ENCODE data around the gene GNG5.
"Not testable (repeated sequence)": the region's sequence is repeated elsewhere in the genome, so short reads cannot be mapped to it uniquely, and the experiment has no call there.

The GNG5 gene

DNA sequence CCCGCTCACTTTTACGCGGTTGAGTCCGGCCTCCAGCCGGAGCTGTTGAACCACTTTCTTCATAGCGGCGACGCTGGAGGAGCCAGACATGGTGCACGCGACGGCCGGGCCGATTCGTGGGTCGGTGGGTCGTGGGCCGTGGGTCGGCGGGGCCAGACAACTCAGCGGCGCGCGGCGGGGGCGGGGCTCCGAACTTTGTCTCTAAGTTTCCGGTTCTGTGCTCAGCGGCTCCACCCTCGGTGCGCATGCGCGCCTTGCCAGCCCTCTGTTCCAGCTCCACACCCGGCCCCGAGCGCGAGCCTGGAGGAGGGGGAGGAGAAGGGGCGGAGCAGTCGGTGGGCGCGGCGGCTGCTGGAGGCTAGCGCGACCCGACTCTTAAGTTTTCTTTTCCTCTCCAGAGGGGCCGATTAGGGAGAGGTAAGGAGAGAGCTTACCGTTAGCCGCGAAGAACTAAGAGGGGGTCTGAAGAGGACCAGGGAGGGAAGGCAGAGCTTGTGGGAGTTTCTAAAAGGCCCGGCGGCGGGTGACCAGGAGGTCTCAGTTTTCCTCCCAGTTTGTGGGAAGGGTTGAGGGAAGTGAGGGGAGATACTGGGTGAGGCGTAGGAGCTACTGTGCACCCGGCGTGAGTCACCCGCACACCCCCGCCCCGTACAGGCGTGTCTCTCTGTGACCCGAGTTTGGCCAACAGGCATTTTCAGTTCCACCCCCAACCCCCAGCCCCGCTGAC is at the start of gene GNG5, which contains the start of gene SPATA1:
Gene GNG5 (minus strand): TSS at position 580 of the 727 bp plus-strand sequence. CDS start 490 bp downstream, at position 90.
Gene SPATA1 (plus strand): TSS at position 385 of the 727 bp plus-strand sequence. CDS start 9,974 bp downstream, outside the sequence.
- no peak for FAIRE-seq

DNA sequence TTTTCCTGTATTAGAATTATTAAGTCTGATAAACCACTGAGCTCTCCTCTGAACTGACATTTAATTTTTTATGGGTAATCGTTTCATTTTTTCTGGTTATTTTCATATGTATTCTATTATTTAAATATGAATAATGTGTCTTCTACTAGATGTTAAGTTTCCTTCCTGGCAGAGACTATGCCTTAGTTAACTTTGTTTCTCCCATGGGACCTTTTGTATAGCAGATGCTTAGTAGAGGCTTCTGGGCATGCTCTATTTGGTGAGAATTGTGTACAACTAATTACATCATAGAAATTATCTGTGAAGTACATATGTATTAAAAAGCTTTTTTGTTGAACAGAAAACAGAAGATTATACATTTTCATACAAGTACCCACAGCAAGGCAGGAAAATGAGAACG is 44.4 kb upstream of the GNG5 start:
- no peak for FAIRE-seq

DNA sequence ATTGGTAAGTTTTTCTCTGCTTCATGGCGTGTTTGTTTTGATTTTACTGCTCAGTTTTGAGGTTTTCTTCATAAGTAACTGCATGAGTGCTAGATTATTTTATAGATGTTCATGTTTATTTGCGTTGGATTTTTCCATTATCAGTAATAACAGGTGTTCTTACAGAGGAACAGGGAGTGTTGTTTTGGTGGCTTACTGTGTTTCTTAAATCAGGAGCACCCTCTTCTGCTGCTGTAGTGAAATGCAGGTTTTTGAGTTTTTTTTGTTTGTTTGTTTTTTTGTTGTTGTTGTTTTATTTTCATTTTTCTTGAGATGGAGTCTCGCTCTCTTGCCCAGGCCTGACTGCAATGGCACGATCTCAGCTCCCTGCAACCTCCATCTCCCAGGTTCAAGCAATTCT is 35.3 kb upstream of the GNG5 start:
- no peak for FAIRE-seq

DNA sequence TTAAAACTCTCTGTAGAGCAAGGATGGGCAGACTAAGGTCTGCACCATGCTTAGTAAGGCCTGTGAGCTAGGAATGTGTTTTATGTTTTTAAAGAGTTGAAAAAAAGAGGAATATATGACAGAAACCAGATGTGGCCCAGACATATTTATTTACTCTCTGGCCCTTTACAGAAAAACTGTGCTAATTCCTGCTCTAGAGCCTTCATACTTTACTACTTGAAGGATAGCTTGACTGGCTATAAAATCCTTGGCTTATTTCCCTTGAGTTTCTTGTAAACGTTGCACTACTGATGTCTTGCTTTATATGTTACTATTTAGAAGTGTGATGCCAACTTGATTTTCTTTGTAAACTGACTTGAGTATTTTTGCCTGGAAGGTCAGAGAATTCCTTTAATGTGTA is 34.4 kb upstream of the GNG5 start:
- peak; percentile 87 for FAIRE-seq

DNA sequence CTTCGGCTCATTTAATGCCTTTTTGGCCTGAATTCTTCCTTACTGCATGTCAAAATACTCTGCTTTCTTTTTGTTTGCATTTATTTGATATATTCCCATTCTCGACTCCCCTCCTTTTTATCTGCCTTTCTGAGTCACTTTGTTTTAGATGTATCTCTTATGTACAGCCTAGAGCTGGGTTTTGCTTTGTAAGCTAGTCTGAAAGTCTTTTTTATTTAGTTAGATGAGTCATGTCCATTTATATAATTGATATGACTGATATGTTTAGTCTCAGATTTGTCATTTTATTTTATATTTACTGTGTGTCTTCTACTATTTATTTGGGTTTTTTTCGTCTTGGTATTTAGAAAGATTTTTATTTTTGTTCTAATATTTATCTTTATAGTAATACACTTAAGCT is 33.6 kb upstream of the GNG5 start:
- FAIRE-seq: peak; percentile 99

DNA sequence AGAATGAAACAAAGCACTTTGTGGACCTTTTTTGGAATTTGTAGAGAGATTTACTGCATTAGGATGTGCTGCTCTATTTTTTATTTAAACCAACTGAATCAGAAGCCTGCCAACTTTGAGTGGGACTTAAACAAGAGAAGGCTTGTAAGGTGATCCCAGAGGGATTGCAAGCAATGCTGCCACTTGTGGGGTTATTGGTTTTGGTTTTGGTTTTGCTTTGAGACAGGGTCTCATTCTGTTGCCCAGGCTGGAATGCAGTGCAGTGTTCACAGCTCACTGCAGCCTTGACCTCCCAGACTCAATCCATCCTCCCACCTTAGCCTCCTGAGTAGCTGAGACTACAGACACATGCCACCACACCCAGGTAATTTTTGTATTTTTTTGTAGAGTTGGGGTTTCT is 32.2 kb upstream of the GNG5 start:
- FAIRE-seq: no peak

DNA sequence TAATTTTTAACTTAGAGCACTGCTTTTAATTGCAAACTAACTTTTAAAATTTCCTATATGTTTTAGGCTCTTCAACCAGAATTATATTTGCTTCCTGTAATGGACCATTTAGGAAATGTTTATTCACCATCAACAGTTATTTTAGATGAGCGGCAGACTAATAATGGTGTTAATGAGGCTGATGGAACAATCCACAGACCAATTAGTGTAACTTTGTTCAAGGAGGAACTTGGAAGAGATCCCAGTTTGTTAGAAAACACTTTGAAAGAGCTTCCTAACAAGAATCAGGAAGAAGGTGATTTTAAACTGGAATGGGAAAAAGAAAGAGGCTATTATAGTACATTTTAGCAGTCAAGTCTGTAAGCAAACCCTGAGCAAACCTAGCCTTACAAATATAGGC is 19.4 kb upstream of the GNG5 start:
- FAIRE-seq: peak; percentile 95

DNA sequence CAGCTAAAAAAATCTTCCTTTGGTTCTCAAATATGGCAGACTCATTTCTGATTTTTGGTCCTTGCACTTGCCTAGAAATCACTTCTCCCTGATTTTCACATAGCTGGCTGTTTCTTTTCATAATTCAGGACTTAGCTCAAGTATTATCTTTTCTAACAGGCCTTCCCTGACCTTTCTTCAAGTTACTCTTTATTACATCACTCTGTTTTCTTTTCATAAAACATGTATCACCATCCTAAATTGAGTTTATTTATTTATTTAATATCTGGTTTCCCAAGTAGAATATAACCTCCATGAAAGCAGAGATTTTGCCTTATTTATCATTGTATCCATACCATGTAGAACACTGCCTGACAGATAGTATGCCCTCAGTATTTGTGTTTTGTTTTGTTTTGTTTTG is 18.2 kb upstream of the GNG5 start:
- no peak for FAIRE-seq

DNA sequence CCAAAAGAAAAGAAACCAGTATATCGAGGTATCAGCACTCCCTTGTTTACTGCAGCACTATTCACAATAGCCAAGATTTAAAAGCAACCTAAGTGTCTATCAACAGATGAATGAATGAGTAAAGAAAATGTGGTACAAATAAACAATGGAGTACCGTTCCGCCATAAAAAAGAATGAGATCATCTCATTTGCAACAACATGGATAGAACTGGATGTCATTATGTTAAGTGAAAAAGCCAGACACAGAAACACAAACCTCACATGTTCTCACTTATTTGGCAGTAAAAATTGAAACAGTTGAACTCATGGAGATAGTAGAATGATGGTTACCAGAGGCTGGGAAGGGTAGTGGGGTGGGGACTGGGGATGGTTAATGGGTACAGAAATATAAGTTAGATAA is 4.3 kb upstream of the GNG5 start:
- no peak for FAIRE-seq

DNA sequence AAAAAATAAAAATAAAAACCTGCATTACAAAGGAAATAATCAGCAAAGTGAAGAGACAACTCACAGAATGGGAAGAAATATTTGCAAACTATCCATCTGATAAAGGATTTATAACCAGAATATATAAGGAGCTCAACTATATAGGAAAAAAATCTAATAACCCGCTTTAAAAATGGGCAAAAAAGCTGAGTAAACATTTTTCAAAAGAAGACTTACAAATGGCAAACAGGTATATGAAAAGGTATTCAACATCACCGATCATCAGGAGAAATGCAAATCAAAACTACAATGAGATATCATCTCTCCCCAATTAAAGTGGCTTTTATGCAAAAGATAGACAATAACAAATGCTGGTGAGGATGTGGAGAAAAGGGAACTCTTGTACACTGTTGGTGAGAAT is 3.8 kb upstream of the GNG5 start:
- FAIRE-seq: no peak

DNA sequence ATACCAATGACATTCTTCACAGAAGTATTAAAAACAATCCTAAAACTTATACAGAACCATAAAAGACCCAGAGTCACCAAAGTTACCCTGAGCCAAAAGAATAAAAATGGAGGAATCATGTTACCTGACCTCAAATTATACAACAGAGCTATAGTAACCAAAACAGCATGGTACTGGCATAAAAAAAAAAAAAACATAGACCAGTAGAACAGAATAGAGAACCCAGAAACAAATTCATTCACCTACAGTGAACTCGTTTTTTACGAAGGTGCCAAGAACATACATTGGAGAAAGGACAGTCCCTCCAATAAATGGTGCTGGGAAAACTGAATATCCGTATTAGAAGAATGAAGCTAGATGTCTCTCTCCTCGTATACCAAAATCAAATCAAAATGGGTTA is 2.6 kb upstream of the GNG5 start:
- FAIRE-seq: no peak

DNA sequence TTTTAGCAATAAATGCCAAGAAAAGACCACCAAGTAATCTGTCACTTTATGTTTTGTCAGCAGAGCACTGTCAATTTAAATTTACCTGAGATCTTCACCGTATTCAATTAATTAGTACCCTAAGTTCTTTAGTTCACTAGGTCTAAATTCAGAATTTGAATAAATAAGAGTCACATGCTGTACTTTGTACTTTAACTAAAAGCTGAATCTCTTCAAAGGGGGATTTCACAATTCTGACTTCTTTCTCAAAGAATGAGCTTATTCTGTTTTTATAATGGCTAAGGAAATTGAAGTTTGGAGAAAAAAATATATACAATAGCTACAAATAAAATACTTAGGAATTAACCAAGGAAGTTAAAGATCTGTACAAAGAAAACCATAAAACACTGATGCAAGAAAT is 2.1 kb upstream of the GNG5 start:
- no peak for FAIRE-seq

DNA sequence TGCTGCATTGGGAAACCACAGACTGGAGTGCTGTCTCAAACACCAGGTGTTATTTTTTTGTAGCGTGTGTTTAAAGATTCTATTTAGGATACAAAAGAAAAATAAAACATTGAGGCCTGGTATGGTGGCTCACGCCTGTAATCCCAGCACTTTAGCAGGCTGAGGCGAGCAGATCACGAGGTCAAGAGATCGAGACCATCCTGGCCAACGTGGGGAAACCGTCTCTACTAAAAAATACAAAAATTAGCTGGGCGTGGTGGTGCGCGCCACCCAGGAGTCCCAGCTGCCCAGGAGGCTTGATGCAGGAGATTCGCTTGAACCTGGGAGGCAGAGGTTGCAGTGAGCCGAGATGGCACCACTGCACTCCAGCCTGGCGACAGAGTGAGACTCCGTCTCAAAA is 1.5 kb upstream of the GNG5 start:
- not testable (repeated sequence) for FAIRE-seq

DNA sequence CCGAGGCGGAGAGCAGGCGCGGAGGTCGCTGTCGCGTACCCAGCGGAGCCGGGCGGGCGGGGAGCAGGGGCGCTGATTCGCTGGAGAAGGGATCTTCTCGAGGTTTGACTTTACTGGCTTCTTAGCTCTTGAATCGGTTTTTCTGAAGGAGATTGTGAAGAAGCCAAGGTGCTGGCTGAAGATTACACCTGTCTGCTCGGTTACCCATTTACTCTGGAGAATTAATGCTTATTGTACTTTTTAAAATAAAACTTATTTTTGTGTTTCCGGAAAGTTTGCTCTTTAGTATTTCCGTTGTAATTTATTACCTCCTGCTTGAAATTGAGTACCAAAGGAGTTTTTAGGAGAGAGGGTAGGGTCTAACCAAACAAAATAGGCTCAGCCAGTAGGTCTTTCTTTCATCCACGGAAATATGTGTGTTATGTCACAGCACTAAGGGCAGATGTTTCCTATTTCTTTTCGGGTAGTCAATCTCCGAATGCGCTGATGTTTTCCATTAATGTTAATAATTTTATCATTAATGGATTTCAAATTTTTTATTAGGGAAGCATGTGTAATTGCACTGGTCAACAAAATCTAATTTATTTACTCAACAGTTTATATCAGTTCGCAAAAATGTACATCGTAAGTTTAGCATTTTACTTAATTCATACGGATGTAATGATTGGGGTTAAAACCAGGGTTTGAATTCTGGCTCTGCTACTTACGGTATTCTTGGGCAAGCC is 510 bp upstream of the GNG5 start:
- FAIRE-seq: no peak

DNA sequence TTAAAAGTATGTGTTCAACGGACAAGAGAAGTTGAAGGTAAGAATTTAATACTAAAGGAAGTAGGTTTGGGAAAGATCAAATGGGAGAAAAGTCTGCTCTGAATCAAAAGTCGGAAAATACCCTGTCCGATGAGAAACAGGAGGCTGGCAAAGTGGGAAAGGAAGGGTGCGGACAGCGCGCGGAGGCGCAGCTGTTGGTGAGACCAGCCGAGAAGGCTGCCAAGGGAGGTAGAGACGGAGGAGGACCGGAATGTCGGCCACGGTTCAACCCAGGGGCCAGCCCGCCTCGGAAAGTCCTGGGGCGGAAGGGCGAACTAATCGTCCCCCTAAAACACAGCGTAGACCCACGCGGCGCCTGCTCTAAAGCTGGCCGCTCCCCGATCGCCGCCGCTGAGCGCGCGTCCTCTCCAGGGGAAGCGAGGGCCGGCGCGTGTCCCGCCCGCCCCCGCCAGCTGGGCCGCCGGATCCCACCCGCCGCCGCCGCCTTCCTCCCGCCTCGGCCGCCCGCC is 834 bp downstream of the GNG5 start:
- FAIRE-seq: no peak

DNA sequence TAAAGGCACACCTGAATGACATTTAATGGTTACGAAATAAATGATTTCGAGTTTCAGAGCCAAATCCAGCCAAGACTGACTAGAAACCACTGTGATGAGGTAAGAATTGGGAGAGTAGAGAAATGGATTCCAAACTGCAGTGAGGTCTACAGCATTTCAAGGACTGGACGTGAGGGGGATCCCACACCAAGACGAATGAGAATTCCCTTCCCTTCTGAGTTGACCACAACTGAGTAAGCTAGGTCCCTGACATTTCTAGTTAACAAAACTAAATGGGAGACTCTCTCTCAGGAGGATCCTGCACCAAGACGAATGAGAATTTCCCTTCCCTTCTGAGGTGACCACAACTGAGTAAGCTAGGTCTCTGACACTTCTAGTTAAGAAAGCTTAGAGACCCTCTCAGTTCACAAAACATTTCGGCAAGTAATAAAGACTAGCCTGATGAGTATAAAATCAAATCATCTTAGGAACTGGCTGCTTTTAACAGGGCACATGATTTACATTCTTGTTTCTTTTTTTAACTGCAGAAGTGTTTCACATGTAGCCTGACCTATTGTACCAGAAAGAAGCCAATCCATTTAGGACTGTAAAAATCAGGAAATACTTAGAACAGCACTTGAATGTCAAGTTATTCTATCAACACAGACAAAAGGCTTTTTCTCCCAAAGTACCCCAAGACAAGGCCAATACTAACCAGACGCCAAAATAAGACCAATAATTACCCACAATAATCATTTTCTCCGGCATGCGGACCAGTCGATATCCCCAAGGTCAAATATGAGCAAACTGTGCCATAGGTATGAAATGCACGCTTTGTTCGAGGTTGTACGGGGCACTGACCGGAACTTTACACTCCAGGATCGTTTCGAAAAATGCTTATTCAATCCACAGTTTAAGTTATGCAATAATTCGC is 1.5 kb downstream of the GNG5 start:
- peak; percentile 45 for FAIRE-seq

DNA sequence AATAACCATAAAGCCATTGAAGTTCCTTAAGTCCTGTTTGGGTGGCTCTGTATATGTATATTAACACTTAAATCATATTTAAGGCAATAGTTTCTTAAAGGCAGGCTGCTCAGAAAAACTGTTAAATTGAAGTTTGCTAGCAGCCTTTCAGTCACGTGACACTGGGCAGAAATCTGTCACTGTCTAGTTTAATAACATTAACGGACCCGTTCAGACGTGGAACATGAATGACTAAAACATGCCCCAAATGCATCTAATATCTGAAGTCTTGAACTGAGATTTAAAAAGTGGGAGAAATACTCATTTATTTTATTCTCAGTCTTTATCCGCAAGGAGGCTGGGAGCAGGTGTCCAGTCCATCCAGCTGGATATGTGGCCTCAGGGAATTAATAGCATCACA is 3.5 kb downstream of the GNG5 start:
- no peak for FAIRE-seq

DNA sequence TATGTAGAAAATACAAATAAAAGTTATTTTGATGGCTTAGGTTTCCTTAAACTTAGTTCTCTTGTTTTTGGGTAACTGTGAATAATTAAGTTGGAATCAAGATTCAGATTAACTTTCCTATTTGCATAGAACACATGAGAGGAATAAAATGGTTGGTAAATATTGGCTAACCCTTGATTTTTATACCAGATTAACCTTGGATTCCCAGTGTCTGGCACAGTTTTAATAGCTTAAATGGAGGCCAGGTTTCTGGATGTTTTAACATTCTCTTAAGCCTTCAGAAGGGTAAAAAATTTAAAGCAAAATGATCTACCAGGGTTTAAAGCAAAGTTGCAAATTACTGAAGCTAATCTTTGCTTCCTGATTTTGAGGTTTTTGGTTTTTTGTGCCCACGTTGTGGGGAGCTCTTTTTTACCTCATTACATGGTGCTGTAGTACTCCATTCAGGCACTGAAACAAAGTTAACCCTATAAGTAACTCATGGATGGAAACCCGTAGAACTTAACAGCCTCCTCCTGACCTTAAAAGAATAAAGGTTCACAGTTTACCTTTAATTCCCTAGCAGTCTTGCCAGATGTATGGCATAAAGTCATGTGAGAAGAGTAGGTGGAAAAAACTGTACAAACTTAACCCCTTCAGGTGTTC is 8.6 kb downstream of the GNG5 start:
- peak; percentile 49 for FAIRE-seq

DNA sequence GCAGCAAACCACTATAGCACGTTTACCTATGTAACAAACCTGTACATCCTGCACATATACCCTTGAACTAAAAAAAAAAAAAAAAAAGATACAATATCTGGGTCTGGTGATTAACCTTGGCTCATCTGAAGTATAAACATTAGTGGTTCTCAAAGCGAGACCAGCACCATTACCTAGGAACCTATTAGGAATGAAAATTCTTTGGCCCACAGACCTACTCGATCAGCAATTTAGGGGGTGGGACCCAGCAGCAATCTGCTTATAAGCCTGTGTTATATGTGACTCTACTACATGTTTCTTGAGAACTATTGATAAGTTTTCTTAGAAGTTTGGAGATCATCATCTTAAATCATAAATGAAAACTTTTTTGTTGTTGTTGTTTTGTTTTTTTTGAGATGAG is 9.9 kb downstream of the GNG5 start:
- FAIRE-seq: no peak

DNA sequence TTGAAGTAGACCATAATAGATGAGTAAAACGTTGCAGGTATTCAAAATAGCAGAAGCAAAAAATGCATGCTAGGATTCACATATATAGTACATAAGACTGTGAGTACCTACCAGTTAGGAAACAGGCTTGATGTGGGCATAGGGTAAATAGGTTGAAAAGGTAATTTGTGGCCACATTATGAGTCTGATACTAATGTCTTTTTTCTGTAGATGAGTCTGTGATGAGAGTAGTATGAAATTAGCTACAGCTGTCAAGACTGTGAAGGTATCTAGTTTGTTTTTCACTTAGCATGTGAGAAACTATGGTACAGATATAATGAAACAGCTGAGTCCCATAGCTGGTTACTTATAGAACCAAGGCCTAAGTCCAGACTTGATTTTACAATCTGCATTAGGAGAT is 12.6 kb downstream of the GNG5 start:
- no peak for FAIRE-seq

DNA sequence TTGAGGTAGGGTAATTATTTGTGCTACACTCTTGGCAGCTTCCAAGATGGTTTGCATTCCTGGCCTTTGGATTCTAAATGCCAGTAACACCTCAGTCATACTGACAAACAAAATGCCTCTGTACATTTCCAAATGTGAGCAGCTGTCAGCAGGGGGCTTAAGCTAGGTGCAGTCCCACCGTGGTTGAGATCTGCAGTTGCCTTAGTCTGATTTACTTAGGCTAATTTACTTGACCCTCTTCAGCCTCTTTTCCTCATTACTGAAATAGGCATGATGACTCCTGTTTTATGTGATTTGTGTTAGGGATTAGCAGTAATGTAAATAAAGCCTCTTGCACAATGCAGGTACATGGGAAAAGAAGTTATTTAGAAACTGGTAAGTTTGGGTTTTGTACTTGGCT is 13.7 kb downstream of the GNG5 start:
- FAIRE-seq: no peak

DNA sequence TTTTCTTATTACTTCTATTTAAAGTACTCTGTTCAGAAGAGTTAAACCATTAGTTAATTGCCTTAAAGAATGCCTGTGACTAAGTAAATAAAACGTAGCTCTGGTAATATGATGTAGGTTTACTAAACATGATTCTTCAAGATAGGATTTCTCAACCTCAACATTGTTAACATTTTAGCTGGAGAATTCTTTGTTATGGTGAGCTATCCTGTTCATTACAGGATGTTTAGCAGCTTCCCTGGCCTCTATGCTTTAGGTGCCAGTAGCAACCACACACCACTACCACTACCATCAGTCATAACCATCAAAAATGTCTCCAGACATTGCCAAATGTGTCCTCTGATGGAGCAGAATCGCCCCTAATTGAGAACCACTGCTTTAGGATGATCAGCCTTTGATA is 16.6 kb downstream of the GNG5 start:
- FAIRE-seq: no peak

DNA sequence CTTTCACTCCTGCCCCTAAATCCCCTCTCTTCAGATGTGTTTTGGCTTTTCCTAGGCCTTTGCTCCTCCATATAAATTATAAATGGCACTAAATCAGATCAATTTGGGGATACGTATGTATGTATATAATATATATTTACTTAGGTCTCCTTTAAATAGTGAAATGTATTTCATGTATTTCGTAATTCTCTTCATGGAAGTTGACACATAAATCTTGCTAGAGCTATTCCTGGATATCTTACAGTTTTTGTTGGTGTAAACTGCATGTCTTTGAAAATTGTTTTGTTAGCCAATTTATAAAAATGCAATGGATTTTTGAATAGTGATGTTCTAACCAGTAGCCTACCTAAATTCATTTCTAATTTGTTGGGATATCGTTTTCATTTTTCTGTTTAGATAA is 18.3 kb downstream of the GNG5 start:
- no peak for FAIRE-seq

All from islet of Langerhans (tissue), 1 donor.